Smooth muscle cell (in vitro differentiated cells): ENCODE results near the gene ADGRB3. TPM values are rescaled to one million over a fixed set of nuclear protein-coding genes. Genes with fewer than 3 reads are reported as not detected.
"Not testable (repeated sequence)": the region's sequence is repeated elsewhere in the genome, so short reads cannot be mapped to it uniquely, and the experiment has no call there.

ENCODE experiments used
- DNase-seq: peaks from one replicate; lab custom pipeline; 2025; ENCODE audit not compliant: unreplicated experiment; lab: John Stamatoyannopoulos, UW
- H2AFZ ChIP-seq: fragments of 200-600 bp; sonication (generic); 2 replicates; pipeline ENCODE4 v1.6.0; 2016; ENCODE audit warnings: antibody characterized with exemption, low read depth, mild to moderate bottlenecking
- H3F3A ChIP-seq: fragments of 200-600 bp; sonication (generic); 2 replicates; pipeline ENCODE4 v1.6.0; 2017; ENCODE audit warnings: antibody characterized with exemption, low read depth
- H3K27ac ChIP-seq: fragments of 200-600 bp; sonication (generic); 2 replicates; pipeline ENCODE4 v1.5.1; 2016; ENCODE audit warnings: low read depth, mild to moderate bottlenecking
- H3K27me3 ChIP-seq: fragments of 200-600 bp; sonication (generic); 2 replicates; pipeline ENCODE4 v1.6.1; 2016; ENCODE audit warnings: low read depth, mild to moderate bottlenecking
- H3K36me3 ChIP-seq: fragments of 200-600 bp; sonication (generic); 2 replicates; pipeline ENCODE4 v1.5.1; 2016; ENCODE audit warnings: low read depth
- H3K4me1 ChIP-seq: fragments of 200-600 bp; sonication (generic); 2 replicates; pipeline ENCODE4 v1.5.1; 2016; ENCODE audit warnings: low read depth
- H3K4me2 ChIP-seq: fragments of 200-600 bp; sonication (generic); 2 replicates; pipeline ENCODE4 v1.6.0; 2016; ENCODE audit warnings: mild to moderate bottlenecking
- H3K4me3 ChIP-seq: fragments of 200-600 bp; sonication (generic); 2 replicates; pipeline ENCODE4 v1.5.1; 2016; ENCODE audit warnings: mild to moderate bottlenecking
- H3K79me2 ChIP-seq: fragments of 200-600 bp; sonication (generic); 2 replicates; pipeline ENCODE4 v1.6.0; 2016; ENCODE audit warnings: low read depth, mild to moderate bottlenecking
- H3K9ac ChIP-seq: fragments of 200-600 bp; sonication (generic); 2 replicates; pipeline ENCODE4 v1.6.0; 2016; ENCODE audit warnings: low read depth
- H3K9me3 ChIP-seq: fragments of 200-600 bp; sonication (generic); replicated peaks from 2 replicates; pipeline ENCODE4 v1.5.1; 2016; ENCODE audit warnings: low read depth
- H4K20me1 ChIP-seq: fragments of 200-600 bp; sonication (generic); 2 replicates; pipeline ENCODE4 v1.6.0; 2016; ENCODE audit warnings: low read depth
- WGBS: methylation state at CpG from one replicate; pipeline ENCODE4 v1.1.7; 2016; ENCODE audit warnings: low lambda C conversion rate; 5-methylcytosine and 5-hydroxymethylcytosine counted together
- polyA plus RNA-seq: library from polyadenylated mRNA; unstranded; fragments of >200 nt; fragmentation: Nextera tagmentation; extraction: Ambion mirVana; gene quantifications from 2 replicates; pipeline ENCODE4 v1.2.1, GENCODE V29; 2016
- total RNA-seq: library from RNA; depleted of rRNA; stranded (reverse); fragments of >200 nt; gene quantifications from 2 replicates; pipeline ENCODE4 v1.2.3, GENCODE V29; 2014
- TF ChIP-seq, protein P1 (sequence below): fragments of 200-600 bp; sonication (generic); IDR thresholded peaks from 2 replicates; pipeline ENCODE4 v1.5.1; 2017; ENCODE audit warnings: borderline replicate concordance, mild to moderate bottlenecking, antibody characterized with exemption; ENCODE audit not compliant: insufficient read depth, poor library complexity, severe bottlenecking

ADGRB3 gene
- total and polyA plus RNA-seq, 2 experiments from 2014 or later: 0.34 to 0.63 TPM

DNA sequence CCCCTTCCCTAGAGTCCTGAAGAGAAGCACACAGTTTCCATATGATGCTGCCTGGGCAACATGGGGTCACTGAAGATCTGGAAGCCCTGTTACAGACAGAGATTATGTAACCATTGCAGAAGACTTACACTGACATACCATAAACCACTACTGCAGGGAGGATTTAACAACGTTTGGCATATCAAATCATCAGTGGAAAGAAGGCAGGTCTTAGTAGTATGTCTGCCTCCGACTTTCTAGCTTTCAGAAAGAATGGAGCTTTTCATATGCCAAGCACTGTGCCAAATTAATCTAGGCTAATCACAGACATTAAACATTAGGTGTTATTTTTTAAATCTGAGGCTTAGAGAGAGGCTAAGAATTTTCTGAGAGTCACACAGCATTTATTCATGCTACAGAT lies 144.3 kb downstream of the ADGRB3 start:
- WGBS: 33% methylated on average over 2 of the region's 2 CpGs
- Histone ChIP-seq H3K4me1 (no peaks in the 10 kb centered on the region), H3K27me3 (no peaks in the 10 kb centered on the region), H3K27ac (no peak overlapping the region), H3K4me2 (no peak overlapping the region), H3K36me3 (no peaks in the 10 kb centered on the region), H3K79me2 (no peaks in the 10 kb centered on the region), H2AFZ (no peak overlapping the region), H3K4me3 (no peak overlapping the region), H3K9ac (no peak overlapping the region), H4K20me1 (no peaks in the 10 kb centered on the region), H3F3A (no peaks in the 10 kb centered on the region), H3K9me3 (no peaks in the 10 kb centered on the region)
- no peak for DNase-seq
- TF ChIP-seq, protein P1, sequence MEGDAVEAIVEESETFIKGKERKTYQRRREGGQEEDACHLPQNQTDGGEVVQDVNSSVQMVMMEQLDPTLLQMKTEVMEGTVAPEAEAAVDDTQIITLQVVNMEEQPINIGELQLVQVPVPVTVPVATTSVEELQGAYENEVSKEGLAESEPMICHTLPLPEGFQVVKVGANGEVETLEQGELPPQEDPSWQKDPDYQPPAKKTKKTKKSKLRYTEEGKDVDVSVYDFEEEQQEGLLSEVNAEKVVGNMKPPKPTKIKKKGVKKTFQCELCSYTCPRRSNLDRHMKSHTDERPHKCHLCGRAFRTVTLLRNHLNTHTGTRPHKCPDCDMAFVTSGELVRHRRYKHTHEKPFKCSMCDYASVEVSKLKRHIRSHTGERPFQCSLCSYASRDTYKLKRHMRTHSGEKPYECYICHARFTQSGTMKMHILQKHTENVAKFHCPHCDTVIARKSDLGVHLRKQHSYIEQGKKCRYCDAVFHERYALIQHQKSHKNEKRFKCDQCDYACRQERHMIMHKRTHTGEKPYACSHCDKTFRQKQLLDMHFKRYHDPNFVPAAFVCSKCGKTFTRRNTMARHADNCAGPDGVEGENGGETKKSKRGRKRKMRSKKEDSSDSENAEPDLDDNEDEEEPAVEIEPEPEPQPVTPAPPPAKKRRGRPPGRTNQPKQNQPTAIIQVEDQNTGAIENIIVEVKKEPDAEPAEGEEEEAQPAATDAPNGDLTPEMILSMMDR: no peak

DNA sequence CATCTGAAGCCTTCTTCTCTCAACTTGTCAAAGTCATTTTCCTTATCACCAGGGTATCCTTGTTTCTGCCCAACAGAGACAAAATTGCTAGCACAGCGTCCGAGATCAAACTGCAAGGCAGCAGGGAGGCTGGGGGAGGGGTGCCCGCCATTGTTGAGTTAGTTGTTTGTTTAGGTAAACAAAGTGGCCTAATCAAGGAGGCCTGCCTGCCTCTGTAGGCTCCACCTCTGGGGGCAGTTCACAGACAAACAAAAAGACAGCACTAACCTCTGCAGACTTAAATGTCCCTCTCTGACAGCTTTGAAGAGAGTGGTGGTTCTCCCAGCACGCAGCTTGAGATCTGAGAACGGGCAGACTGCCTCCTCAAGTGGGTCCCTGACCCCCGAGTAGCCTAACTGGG lies 155.0 kb downstream of the ADGRB3 start:
- not testable (repeated sequence) for H3K27me3 ChIP-seq, H4K20me1 ChIP-seq, H3F3A ChIP-seq, H3K9ac ChIP-seq, H3K4me1 ChIP-seq, H3K27ac ChIP-seq, H3K79me2 ChIP-seq, H3K9me3 ChIP-seq, H3K4me2 ChIP-seq, DNase-seq, H2AFZ ChIP-seq, H3K36me3 ChIP-seq, H3K4me3 ChIP-seq
- WGBS: 59% methylated on average over 6 of the region's 6 CpGs

DNA sequence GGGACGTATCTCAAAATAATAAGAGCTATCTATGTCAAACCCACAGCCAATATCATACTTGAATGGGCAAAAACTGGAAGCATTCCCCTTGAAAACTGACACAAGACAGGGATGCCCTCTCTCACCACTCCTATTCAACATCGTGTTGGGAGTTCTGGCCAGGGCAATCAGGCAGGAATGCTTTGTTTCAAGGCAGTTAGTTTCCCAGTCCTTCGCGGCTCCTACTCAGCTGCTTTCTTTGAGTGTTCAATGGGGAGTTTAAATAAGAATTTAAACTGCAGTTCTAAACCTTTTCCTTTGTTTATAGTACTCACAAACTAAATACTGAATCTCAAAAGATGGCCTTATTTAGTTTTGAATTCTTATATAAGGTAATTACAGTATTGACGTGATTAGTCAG lies 179.9 kb downstream of the ADGRB3 start:
- not testable (repeated sequence) for H3K9ac ChIP-seq, H3K79me2 ChIP-seq, H4K20me1 ChIP-seq, H3K4me1 ChIP-seq, H3K27me3 ChIP-seq, H3K27ac ChIP-seq, H3K4me3 ChIP-seq, H3F3A ChIP-seq, H3K36me3 ChIP-seq, H2AFZ ChIP-seq, H3K9me3 ChIP-seq, H3K4me2 ChIP-seq, DNase-seq
- WGBS: 53% methylated on average over 5 of the region's 5 CpGs

DNA sequence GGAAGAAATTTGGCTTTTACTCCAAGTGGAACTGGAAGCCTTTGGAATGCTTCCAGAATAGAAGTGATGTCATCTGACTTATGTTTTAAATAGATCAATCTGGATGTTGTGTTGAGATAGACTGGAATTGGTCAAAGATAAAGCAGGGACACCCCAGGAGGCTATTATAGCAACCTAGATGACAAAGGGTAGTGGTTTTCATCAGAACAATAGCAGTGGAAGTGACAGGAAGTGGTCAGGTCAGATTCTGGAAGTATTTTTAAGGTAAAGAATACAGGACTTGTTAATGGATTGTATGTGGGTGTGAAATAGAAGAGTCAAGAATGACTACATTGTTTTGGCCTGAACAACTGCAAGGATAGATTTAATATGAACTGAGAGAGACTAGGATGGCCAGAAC lies 191.4 kb downstream of the ADGRB3 start:
- Histone ChIP-seq H3K27ac (no peak overlapping the region), H3K4me1 (no peaks in the 10 kb centered on the region), H3K36me3 (no peaks in the 10 kb centered on the region), H3K4me3 (no peak overlapping the region), H3K9ac (no peak overlapping the region), H3K9me3 (no peaks in the 10 kb centered on the region), H3K4me2 (no peak overlapping the region), H3K27me3 (no peaks in the 10 kb centered on the region), H2AFZ (no peak overlapping the region), H3F3A (no peaks in the 10 kb centered on the region), H3K79me2 (no peaks in the 10 kb centered on the region), H4K20me1 (no peaks in the 10 kb centered on the region)
- no peak for DNase-seq
- TF ChIP-seq, protein P1: no peak

DNA sequence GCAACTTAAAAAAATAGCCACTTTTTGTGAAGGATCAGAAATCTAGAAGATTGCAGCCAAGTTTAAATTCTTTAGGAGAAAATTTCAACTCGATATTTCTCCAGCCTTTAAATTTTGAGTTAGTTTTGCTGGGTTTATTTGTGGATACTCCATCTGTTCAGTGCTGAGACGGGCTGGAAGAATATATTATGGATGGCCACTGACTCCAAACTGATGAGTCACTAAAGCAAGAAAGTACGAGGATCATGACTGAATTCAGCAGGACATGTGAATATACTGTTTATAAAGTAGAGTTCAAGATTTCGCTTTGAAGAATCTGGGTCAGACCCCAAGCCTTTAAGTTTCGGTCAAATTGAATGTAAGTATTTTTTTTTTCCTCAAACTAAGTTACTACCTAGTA lies 199.5 kb downstream of the ADGRB3 start:
- no peaks in the 10 kb centered on the region for H3K27me3 ChIP-seq

More for the DNA sequence above, 199.5 kb downstream of the ADGRB3 start:
- WGBS: 38% methylated on average over 5 of the region's 5 CpGs
- TF ChIP-seq, protein P1: no peak
- no peak overlapping the region for H3K4me3 ChIP-seq
- no peak overlapping the region for H2AFZ ChIP-seq
- H3K4me2 ChIP-seq: no peak overlapping the region
- H4K20me1 ChIP-seq: no peaks in the 10 kb centered on the region
- no peaks in the 10 kb centered on the region for H3K9me3 ChIP-seq
- no peak for DNase-seq
- no peaks in the 10 kb centered on the region for H3K36me3 ChIP-seq
- H3K27ac ChIP-seq: no peak overlapping the region
- no peaks in the 10 kb centered on the region for H3F3A ChIP-seq
- no peaks in the 10 kb centered on the region for H3K79me2 ChIP-seq
- H3K4me1 ChIP-seq: no peaks in the 10 kb centered on the region
- no peak overlapping the region for H3K9ac ChIP-seq
